ENCODE measurements around the gene DGKG.

DNA sequence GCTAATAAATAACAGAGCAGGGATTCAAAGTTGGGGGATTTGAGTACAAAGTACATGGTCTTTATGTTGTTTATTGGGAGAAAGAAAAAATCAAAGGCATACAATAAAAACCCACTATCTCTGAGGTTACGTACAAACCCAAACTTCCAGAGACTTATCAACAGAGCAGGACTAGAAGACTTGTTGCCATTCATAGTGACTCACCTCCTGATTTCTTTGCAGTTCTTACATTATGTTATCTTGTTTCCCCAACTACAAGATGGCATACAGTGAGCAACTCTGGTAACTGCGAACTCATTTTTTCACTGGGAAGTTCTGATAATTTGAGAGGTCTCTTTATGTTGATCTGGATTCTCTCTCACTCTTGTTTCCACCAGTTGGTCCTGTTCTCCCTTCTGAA lies 172.5 kb downstream of the DGKG start:
- TF ChIP-seq, protein P1, sequence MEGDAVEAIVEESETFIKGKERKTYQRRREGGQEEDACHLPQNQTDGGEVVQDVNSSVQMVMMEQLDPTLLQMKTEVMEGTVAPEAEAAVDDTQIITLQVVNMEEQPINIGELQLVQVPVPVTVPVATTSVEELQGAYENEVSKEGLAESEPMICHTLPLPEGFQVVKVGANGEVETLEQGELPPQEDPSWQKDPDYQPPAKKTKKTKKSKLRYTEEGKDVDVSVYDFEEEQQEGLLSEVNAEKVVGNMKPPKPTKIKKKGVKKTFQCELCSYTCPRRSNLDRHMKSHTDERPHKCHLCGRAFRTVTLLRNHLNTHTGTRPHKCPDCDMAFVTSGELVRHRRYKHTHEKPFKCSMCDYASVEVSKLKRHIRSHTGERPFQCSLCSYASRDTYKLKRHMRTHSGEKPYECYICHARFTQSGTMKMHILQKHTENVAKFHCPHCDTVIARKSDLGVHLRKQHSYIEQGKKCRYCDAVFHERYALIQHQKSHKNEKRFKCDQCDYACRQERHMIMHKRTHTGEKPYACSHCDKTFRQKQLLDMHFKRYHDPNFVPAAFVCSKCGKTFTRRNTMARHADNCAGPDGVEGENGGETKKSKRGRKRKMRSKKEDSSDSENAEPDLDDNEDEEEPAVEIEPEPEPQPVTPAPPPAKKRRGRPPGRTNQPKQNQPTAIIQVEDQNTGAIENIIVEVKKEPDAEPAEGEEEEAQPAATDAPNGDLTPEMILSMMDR (IDR thresholded peaks at IDR 0.05; ENCODE audit: low read depth, low read length, poor library complexity, severe bottlenecking) = no peak
- no peak for TF ChIP-seq EZH2phosphoT487 (IDR thresholded peaks at IDR 0.05; ENCODE audit: borderline replicate concordance, low read length)
